ENCODE results near the gene DGKB. TPM values are rescaled to one million over a fixed set of nuclear protein-coding genes. Genes with fewer than 3 reads are reported as not detected.
A peak's percentile ranks its signal among the peaks of the same experiment; 100 is the strongest.

The DGKB gene
- polyA plus RNA-seq, 1 donor (not counting 4 experiments of a cell fraction or from before 2014, with no cell fraction given): 0.01 TPM

GRCh38 chr7:14666304-14666703 lies 236.2 kb downstream of the DGKB start:
- Histone ChIP-seq H2AFZ (ENCODE audit: control insufficient read depth, low read length) (no peak overlapping the region), H3K27ac (ENCODE audit: control insufficient read depth, insufficient read depth, low read length) (no peak overlapping the region), H4K20me1 (ENCODE audit: control insufficient read depth, extremely low read depth, insufficient read depth, low read length) (no peaks in the 10 kb centered on the region), H3K36me3 (ENCODE audit: control insufficient read depth in 2 of 2, extremely low read depth in 1 of 2, insufficient read depth in 2 of 2, low read length in 2 of 2) (no peaks in the 10 kb centered on the region), H3K79me2 (ENCODE audit: control insufficient read depth, insufficient read depth, low read length) (no peaks in the 10 kb centered on the region), H3K27me3 (ENCODE audit: control insufficient read depth, extremely low read depth, insufficient read depth, low read length) (no peaks in the 10 kb centered on the region), H3K9me1 (ENCODE audit: control insufficient read depth, extremely low read depth, insufficient read depth, low read length) (no peaks in the 10 kb centered on the region), H3K4me2 (ENCODE audit: control insufficient read depth, extremely low read depth, insufficient read depth, low read depth, low read length) (no peak overlapping the region), H3K9ac (ENCODE audit: control insufficient read depth, extremely low read depth, insufficient read depth, low read length) (no peak overlapping the region), H3K4me1 (ENCODE audit: control insufficient read depth, extremely low read depth, insufficient read depth, low read length) (no peaks in the 10 kb centered on the region), H3K4me3 (ENCODE audit: control insufficient read depth in 2 of 3, extremely low read depth in 1 of 3, insufficient read depth in 2 of 3, low read depth in 1 of 3, low read length in 3 of 3) (no peak overlapping the region), H3K9me3 (ENCODE audit: control insufficient read depth, low read depth, low read length) (no peaks in the 10 kb centered on the region)
- FAIRE-seq: no peak
- DNase-seq (ENCODE audit: low read depth, low spot score): no peak
- dilution Hi-C loops (cut with MboI; ENCODE audit: extremely low pct_ligation_motif_present, low sequenced_read_pairs): no loop called here
- TF ChIP-seq EZH2 (IDR thresholded peaks at IDR 0.05; ENCODE audit: low read length) (no peak), CTCF (optimal IDR thresholded peaks at IDR 0.05 in 1 of 3, IDR thresholded peaks at IDR 0.05 in 1 of 3, conservative IDR thresholded peaks at IDR 0.05 in 1 of 3; ENCODE audit: extremely low read depth in 1 of 3, insufficient read depth in 2 of 3, low read length in 3 of 3) (no peak)

GRCh38 chr7:14639801-14640200 lies 262.8 kb downstream of the DGKB start:
- peak overlapping the region; percentile 58 for H2AFZ ChIP-seq (ENCODE audit: control insufficient read depth, low read length)
- peak; percentile 70 for FAIRE-seq
- H3K79me2 ChIP-seq (ENCODE audit: control insufficient read depth, insufficient read depth, low read length): no peaks in the 10 kb centered on the region

More at GRCh38 chr7:14639801-14640200, 262.8 kb downstream of the DGKB start:
- peak; percentile 2 for DNase-seq (ENCODE audit: low read depth, low spot score)
- no peak overlapping the region for H3K9ac ChIP-seq (ENCODE audit: control insufficient read depth, extremely low read depth, insufficient read depth, low read length)
- peak overlapping the region; percentile 32 for H3K4me2 ChIP-seq (ENCODE audit: control insufficient read depth, extremely low read depth, insufficient read depth, low read depth, low read length)
- no peaks in the 10 kb centered on the region for H3K27me3 ChIP-seq (ENCODE audit: control insufficient read depth, extremely low read depth, insufficient read depth, low read length)
- H3K4me3 ChIP-seq (ENCODE audit: control insufficient read depth in 2 of 3, extremely low read depth in 1 of 3, insufficient read depth in 2 of 3, low read depth in 1 of 3, low read length in 3 of 3): peak overlapping the region in 1 of 3 experiments; percentile 14
- no peaks in the 10 kb centered on the region for H3K9me1 ChIP-seq (ENCODE audit: control insufficient read depth, extremely low read depth, insufficient read depth, low read length)
- TF ChIP-seq EZH2 (IDR thresholded peaks at IDR 0.05; ENCODE audit: low read length): no peak
- TF ChIP-seq CTCF (optimal IDR thresholded peaks at IDR 0.05 in 1 of 3, IDR thresholded peaks at IDR 0.05 in 1 of 3, conservative IDR thresholded peaks at IDR 0.05 in 1 of 3; ENCODE audit: extremely low read depth in 1 of 3, insufficient read depth in 2 of 3, low read length in 3 of 3): no peak
- no peaks in the 10 kb centered on the region for H3K36me3 ChIP-seq (ENCODE audit: control insufficient read depth in 2 of 2, extremely low read depth in 1 of 2, insufficient read depth in 2 of 2, low read length in 2 of 2)
- no peak overlapping the region for H3K27ac ChIP-seq (ENCODE audit: control insufficient read depth, insufficient read depth, low read length)
- H4K20me1 ChIP-seq (ENCODE audit: control insufficient read depth, extremely low read depth, insufficient read depth, low read length): no peaks in the 10 kb centered on the region
- H3K9me3 ChIP-seq (ENCODE audit: control insufficient read depth, low read depth, low read length): no peaks in the 10 kb centered on the region
- dilution Hi-C loops (cut with MboI; ENCODE audit: extremely low pct_ligation_motif_present, low sequenced_read_pairs): no loop called here
- peaks cover 10% of the 10 kb centered on the region for H3K4me1 ChIP-seq (ENCODE audit: control insufficient read depth, extremely low read depth, insufficient read depth, low read length)

All from keratinocyte (primary cell).